Activated T-cell treated with anti-CD3 and anti-CD28 coated beads for 4 hours (primary cell): ENCODE data around the gene EIF4E3.

ENCODE experiments used
- DNase-seq: peaks from one replicate; pipeline ENCODE4 v3.0.0-alpha.2; 2020

The EIF4E3 gene

DNA sequence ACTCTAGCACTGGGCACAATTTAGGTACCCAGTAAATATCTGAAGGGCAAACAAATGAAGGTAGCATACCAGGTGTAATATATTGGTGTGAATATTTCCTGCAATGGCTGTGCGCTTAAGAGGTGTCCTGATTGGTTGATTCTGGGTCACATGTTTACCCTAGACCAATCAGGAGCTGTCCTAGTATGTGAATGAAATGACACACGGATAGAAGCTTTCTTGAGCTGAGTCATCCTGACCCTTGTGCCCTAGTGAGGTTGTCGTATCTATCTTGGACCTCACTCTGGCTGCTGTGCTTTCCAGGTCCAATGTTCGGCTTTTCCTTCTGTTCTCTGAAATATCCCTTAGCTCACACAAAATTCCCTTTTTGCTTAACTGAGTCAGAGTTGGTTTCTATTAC lies 83.5 kb downstream of the EIF4E3 start:
- DNase-seq, result no peak

DNA sequence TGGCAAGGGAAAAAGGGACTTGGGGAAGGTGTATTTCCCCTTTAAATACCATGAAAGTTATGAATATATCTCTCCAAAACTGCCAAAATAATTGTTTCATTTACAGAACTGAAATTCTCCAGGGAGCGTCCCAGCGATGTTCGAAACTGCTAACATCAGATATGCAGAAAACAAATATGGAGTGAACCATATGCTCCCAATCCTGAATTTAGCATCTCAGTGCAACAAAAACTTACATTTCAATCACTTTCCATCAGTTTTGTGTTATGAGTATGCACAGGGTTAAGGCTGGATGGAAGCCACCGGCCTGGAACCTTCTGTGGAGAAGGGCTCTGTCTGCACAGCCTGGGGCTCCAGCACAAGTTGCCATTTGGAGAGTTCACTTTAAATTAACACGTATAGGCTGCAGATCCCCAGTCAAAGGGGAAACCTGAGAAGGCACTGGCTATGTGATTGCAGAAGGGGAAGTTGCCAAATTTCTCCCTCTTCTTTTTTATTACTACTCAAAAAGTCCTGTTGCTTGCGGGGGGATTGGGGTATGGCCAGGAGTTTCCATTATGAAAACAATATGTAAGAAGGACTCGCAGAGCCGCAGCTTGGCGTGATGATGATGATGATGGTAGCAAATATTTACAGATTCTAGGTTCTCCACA lies 84.7 kb downstream of the EIF4E3 start:
- DNase-seq, result no peak

DNA sequence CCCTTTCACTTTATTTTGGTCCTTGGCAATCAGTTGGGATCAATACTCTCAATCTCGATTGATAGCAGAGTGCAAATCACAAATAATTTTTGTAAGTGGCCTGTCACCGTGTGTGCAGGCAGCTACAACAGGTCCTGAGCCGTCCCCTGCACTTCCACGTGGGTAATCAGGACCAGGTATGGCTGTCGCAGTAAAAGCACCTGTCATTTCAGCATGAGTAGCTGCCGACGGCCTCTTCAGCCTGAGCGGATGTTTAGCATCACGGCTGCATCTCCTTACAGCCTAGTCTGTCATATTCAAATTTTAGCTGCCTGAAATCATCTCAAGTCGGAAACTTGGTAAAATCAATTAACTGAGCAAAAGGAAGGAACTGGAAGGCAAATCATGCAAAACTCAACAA lies 88.7 kb downstream of the EIF4E3 start:
- no peak for DNase-seq

DNA sequence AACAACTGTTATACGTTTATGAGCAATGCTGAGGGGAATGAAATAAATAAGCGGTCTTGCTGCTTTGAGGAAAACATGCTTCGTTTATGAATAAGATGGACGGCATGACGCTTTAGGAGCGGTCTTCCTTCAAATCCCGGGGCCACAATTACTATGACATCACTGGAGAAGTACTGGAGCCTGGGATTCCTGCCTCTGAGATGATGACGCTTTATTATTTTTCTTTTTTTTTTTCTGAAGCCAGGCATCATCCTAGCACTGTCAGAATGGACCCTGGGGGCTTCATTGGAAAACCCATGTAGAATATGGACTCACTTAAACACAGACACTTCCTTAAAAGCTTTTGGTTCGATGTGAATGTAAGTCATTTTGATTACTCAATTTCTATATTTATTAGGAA lies 89.2 kb downstream of the EIF4E3 start:
- DNase-seq, result no peak

DNA sequence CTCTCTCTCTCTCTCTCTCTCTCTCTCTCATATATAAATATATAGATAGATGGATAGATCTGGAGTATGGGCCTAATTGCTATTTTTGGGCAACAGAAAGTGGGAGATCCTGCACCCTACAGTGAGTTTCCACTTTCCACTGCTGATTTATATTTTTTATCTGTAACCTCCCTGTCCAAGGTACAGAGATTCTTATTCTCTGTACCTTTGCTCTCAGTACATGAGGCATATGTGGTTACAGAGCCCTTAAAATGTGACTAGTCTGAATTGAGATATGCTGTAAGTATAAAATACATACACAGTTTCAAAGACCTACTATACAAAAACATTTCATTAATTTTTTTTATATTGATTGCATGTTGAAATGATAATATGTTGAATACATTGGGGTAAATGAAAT lies 90.5 kb downstream of the EIF4E3 start:
- DNase-seq, result no peak

DNA sequence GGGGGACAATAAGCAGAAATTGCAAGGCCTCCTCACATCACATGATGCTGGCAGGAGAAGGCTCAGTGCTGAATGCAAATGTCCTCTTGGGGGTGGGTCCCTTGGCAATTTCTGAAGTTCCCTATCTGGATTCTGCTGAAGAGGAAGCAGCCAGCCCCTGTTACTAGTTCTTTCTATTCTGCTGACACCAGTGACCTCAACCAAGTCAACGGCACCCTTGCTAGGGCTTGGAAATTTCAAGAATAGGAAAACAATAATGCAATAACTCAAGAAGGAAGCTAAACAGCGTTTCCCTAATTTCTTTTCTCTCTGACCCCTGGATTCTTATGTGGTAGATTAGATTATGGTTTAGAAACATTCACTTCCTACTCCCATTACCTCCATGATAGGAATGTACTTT lies 95.5 kb downstream of the EIF4E3 start:
- DNase-seq, result no peak

DNA sequence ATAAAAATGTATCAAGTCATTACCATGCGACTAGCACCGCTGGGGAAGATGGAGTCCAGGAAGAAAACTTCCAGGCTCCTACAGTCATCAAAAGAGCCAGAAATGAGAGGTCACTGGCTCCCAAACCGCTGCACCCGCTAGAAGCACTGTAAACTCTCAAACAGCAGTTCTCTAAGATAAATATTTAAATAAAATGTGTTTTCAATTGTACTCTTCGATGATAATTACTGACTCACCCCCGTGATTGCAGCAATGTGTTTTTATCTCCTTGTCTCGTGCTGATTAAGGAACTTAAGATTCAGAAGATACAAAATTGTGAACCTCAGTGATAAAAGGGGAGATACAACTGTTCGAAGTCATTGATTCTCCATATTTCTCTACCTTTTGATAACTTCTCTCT lies 95.9 kb downstream of the EIF4E3 start:
- no peak for DNase-seq

DNA sequence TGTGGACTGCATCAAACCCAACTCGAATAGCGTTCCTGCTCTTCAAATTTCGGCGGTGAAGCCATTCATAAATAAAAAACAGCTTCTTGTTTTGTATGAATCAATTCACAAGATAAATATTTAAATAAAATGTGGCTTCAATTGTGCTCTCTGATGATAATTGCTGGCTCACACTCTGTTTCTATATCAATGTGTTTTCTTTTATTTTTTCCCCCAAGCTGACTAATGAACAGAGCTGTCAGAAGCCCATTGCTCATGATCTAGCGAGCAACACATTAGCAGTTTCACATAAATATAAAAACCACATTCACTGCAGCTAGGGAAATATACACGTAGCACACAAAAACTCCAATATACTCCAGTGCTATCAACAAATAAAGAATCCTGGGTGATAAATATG lies 96.7 kb downstream of the EIF4E3 start:
- DNase-seq, result no peak

DNA sequence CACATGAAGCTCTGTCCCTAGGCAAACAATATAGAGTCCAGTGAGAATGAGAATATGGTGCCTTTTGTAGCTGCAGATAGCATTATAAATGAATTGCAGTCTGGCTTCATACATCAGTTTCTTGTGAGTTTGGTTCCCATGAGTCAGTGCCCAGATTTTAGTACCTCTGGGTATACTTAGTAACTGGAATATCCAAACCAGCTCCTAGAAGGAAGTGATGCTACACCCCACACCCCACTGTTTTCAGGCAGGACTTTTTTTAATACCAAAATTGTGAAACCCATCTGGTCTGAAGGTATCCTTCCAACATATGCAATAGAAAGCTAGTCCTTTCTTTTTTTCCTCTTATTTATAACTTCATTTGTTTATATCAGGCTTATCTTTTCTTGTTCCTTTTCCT lies 99.5 kb downstream of the EIF4E3 start:
- DNase-seq, result no peak
